K562 (cell line): ENCODE measurements around the gene HGS. TPM values are rescaled to one million over a fixed set of nuclear protein-coding genes. Genes with fewer than 3 reads are reported as not detected.

Source experiments
- ARID3A ChIP-seq: IDR thresholded peaks from 2 replicates; pipeline ENCODE4 v1.6.1; 2012; ENCODE audit warnings: low read depth, low read length, improper control_type of control experiment, borderline replicate concordance
- BMI1 ChIP-seq: fragments of 150-350 bp; IDR thresholded peaks from 2 replicates; pipeline ENCODE4 v1.6.1; 2014; ENCODE audit warnings: low read length
- FOXK1 ChIP-seq: sonication (generic); formaldehyde crosslinking; IDR thresholded peaks from 2 replicates; pipeline ENCODE4 v1.8.0; 2022; ENCODE audit warnings: missing genetic modification reagents, mild to moderate bottlenecking, borderline replicate concordance
- MTA1 ChIP-seq: fragments of 450-650 bp; IDR thresholded peaks from 2 replicates; pipeline ENCODE4 v1.6.1; 2017; ENCODE audit warnings: borderline replicate concordance
- NFIX ChIP-seq: fragments of 250-450 bp; sonication (Bioruptor Pico); IDR thresholded peaks from 2 replicates; pipeline ENCODE4 v1.4.0; 2020; ENCODE audit warnings: low read depth, mild to moderate bottlenecking, moderate library complexity
- NR4A1 ChIP-seq, 2 experiments: fragments of 250-450 bp in 1 of 2; fragments of 450-650 bp in 1 of 2; sonication (Bioruptor Pico) in 1 of 2; IDR thresholded peaks; 2 replicates each; pipeline versions ENCODE4 v1.4.0 to v1.6.1; 2016 to 2020; ENCODE audit warnings: mild to moderate bottlenecking in 2 of 2, missing compliant biosample characterization in 1 of 2, missing genetic modification characterization in 1 of 2, moderate library complexity in 1 of 2
- PBX2 ChIP-seq, 2 experiments: IDR thresholded peaks in 1 of 2; conservative IDR thresholded peaks in 1 of 2; 2 replicates each; pipeline ENCODE4 v1.6.1; 2016; ENCODE audit warnings: low read depth in 2 of 2, mild to moderate bottlenecking in 1 of 2, missing compliant biosample characterization in 1 of 2, missing genetic modification characterization in 1 of 2, moderate library complexity in 1 of 2
- POLR3G ChIP-seq: IDR thresholded peaks from 2 replicates; pipeline ENCODE4 v1.6.1; 2011; ENCODE audit not compliant: insufficient read length, insufficient replicate concordance; ENCODE audit errors: extremely low read depth
- SP1 ChIP-seq: sonication (generic); formaldehyde crosslinking; IDR thresholded peaks from 2 replicates; pipeline ENCODE4 v1.8.1; 2022; ENCODE audit warnings: mild to moderate bottlenecking, missing genetic modification reagents
- TCF7L2 ChIP-seq: fragments of 150-350 bp; IDR thresholded peaks from 2 replicates; pipeline ENCODE4 v1.6.1; 2016; ENCODE audit warnings: low read depth, mild to moderate bottlenecking, low read length, moderate library complexity
- YY1 ChIP-seq, 3 experiments: IDR thresholded peaks; 2 replicates each; pipeline ENCODE4 v1.6.1; 2011; ENCODE audit warnings: low read length in 2 of 3, mild to moderate bottlenecking in 2 of 3, moderate library complexity in 2 of 3, borderline replicate concordance in 1 of 3, control low read depth in 1 of 3, low read depth in 1 of 3; ENCODE audit not compliant: insufficient read depth in 3 of 3, insufficient replicate concordance in 2 of 3, control insufficient read depth in 1 of 3, insufficient read length in 1 of 3; ENCODE audit errors: extremely low read depth in 1 of 3
- ZKSCAN1 ChIP-seq: fragments of 150-350 bp; IDR thresholded peaks from 2 replicates; pipeline ENCODE4 v1.6.1; 2016; ENCODE audit warnings: low read depth, low read length
- ZNF174 ChIP-seq: fragments of 250-450 bp; sonication (Bioruptor Pico); IDR thresholded peaks from 2 replicates; pipeline ENCODE4 v1.4.0; 2020; ENCODE audit warnings: mild to moderate bottlenecking
- ZNF609 ChIP-seq: sonication (generic); formaldehyde crosslinking; IDR thresholded peaks from 2 replicates; pipeline ENCODE4 v1.8.1; 2023; ENCODE audit warnings: missing genetic modification reagents, mild to moderate bottlenecking, borderline replicate concordance
- ZNF699 ChIP-seq: fragments of 250-450 bp; sonication (Bioruptor Pico); IDR thresholded peaks from 2 replicates; pipeline ENCODE4 v1.8.0; 2021; ENCODE audit warnings: mild to moderate bottlenecking, moderate library complexity; ENCODE audit not compliant: insufficient replicate concordance
- polyA plus RNA-seq, 8 experiments: library from polyadenylated mRNA; depleted of rRNA in 4 of 8; stranded (reverse) in 5 of 8; unstranded in 3 of 8; fragments of >200 nt; fragmentation: Nextera tagmentation in 2 of 8; fragmentation: Illumina TruSeq in 1 of 8; extraction: Ambion mirVana in 2 of 8; extraction: Trizol in 1 of 8; gene quantifications; 2 replicates each; pipeline versions ENCODE4 v1.2.1 to v1.2.3, GENCODE V29; 2011 to 2014; ENCODE audit warnings: inconsistent platforms in 1 of 8, missing spikeins in 1 of 8
- total RNA-seq, 7 experiments: library from RNA; depleted of rRNA in 6 of 7; stranded (reverse); fragments of >200 nt in 6 of 7; fragmentation: Illumina TruSeq in 2 of 7; extraction: Trizol in 2 of 7; gene quantifications; 2 replicates each; pipeline versions ENCODE4 v1.2.1 to v1.2.3, GENCODE V29; 2011 to 2021; ENCODE audit warnings: low replicate concordance in 1 of 7

HGS gene
- total and polyA plus RNA-seq, 9 of the 15 experiments (the other 6 are each of a cell fraction or from before 2014, with no cell fraction given) = 3.9 to 176 (median 77.1) TPM

- 0 out of 2 replicates have a peak, but pooled peaks have one; percentile 5 for TF ChIP-seq ZNF609 (CRISPR knock-in tag)
- TF ChIP-seq NR4A1 (CRISPR knock-in tag; IDR thresholded peaks at IDR 0.05) = peak; percentile 10; the same call in 1 of the 2 replicates
- peak; percentile 37; the same call in 1 of the 2 replicates for TF ChIP-seq NR4A1 (tag; IDR thresholded peaks at IDR 0.05)
- TF ChIP-seq MTA1 = no peak
- TF ChIP-seq ARID3A = no peak
- no peak for TF ChIP-seq ZNF174 (CRISPR knock-in tag)
- TF ChIP-seq TCF7L2 = no peak
- TF ChIP-seq ZKSCAN1 = no peak
- no peak for TF ChIP-seq PBX2 (CRISPR knock-in tag; IDR thresholded peaks at IDR 0.05; ENCODE audit: low read depth)
- TF ChIP-seq PBX2 (tag; conservative IDR thresholded peaks at IDR 0.05; ENCODE audit: low read depth) = no peak
- peak; percentile 72; the same call in 1 of the 2 replicates for TF ChIP-seq SP1 (CRISPR knock-in tag)
- TF ChIP-seq NFIX (CRISPR knock-in tag) = no peak
- no peak for TF ChIP-seq POLR3G
- TF ChIP-seq ZNF699 (CRISPR knock-in tag) = no peak
- no peak for TF ChIP-seq BMI1
- peak; percentile 25 to 83 (median 67) for TF ChIP-seq YY1 (IDR thresholded peaks at IDR 0.05; ENCODE audit: borderline replicate concordance in 1 of 3, control insufficient read depth in 1 of 3, extremely low read depth in 1 of 3, insufficient read depth in 3 of 3, insufficient read length in 1 of 3, insufficient replicate concordance in 2 of 3, low read depth in 1 of 3, low read length in 2 of 3)
- peak; percentile 70; the same call in 1 of the 2 replicates for TF ChIP-seq FOXK1 (CRISPR knock-in tag)
Measured at GRCh38 chr17:81702934-81703746, 19.3 kb downstream of the HGS start, which contains the start of gene MRPL12 (continued).
